Gastrocnemius medialis (tissue), 4 donors: ENCODE results near the gene GRIP2.

Experiments used
- CTCF ChIP-seq, 5 experiments: fragments of 450-650 bp in 3 of 5; fragments of 200-600 bp in 2 of 5; sonication (generic) in 2 of 5; IDR thresholded peaks in 4 of 5; conservative IDR thresholded peaks in 1 of 5; 1 replicate in 4 of 5; 2 replicates in 1 of 5; pipeline ENCODE4 v1.5.1; 2016 to 2019; ENCODE audit warnings: antibody characterized with exemption in 5 of 5, mild to moderate bottlenecking in 3 of 5, moderate library complexity in 3 of 5
- POLR2A ChIP-seq, 2 donors: fragments of 450-650 bp; IDR thresholded peaks; one replicate each; pipeline ENCODE4 v1.6.1; 2017; ENCODE audit warnings: antibody characterized with exemption in 2 of 2, mild to moderate bottlenecking in 2 of 2, moderate library complexity in 2 of 2

DNA sequence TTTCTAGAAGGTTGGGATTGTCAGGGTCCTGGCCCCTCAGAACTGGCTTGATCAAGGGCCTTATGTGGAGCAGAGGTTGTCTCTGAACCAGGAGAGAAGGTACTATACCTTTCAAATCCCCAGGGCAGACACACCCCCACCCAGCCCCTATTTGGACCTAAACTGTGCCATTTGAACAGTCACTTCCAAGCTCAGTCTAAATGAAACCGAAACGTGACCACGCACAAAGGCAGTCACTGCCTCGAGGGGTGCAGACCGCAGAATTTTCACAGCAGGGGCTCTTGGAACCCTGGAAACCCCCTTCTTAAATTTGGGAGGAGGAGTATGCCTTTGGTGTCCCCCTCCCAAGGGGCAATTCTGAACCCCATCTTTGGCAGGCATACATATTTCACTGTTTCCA is 53.7 kb downstream of the GRIP2 start:
- TF ChIP-seq CTCF (IDR thresholded peaks at IDR 0.05 in 4 of 5, conservative IDR thresholded peaks at IDR 0.05 in 1 of 5) (no peak), POLR2A (IDR thresholded peaks at IDR 0.05) (no peak)
